ENCODE measurements around the gene PLXNA2. TPM values are rescaled to one million over a fixed set of nuclear protein-coding genes. Genes with fewer than 3 reads are reported as not detected.

Gene PLXNA2
- total and polyA plus RNA-seq, 2 of the 13 experiments (the other 11 are each of a cell fraction or from before 2014, with no cell fraction given): 1.1 to 2.1 TPM

GRCh38 chr1:208174731-208175507, 69.3 kb downstream of the PLXNA2 start (continued):
- TF ChIP-seq REST (IDR thresholded peaks at IDR 0.05; ENCODE audit: borderline replicate concordance in 1 of 2, low read depth in 1 of 2, low read length in 2 of 2) (no peak), ZMAT5 (CRISPR knock-in tag; IDR thresholded peaks at IDR 0.05; ENCODE audit: borderline replicate concordance, low read depth) (no peak), CAMTA2 (CRISPR knock-in tag; IDR thresholded peaks at IDR 0.05; ENCODE audit: borderline replicate concordance) (no peak), HNRNPUL1 (IDR thresholded peaks at IDR 0.05; ENCODE audit: low read depth, low read length) (no peak), TFAP4 (IDR thresholded peaks at IDR 0.05; ENCODE audit: borderline replicate concordance, low read depth) (peak; percentile 94), ZNF225 (CRISPR knock-in tag; IDR thresholded peaks at IDR 0.05) (no peak), ZNF644 (CRISPR knock-in tag; IDR thresholded peaks at IDR 0.05; ENCODE audit: low read depth) (peak; percentile 83), ZNF232 (CRISPR knock-in tag; IDR thresholded peaks at IDR 0.05; ENCODE audit: borderline replicate concordance) (no peak), ZMYM3 (CRISPR knock-in tag; IDR thresholded peaks at IDR 0.05) (peak; percentile 43; the same call in 1 of the 2 replicates), POGZ (CRISPR knock-in tag; IDR thresholded peaks at IDR 0.05) (0 out of 2 replicates have a peak, but pooled peaks have one; percentile 15), ZFP90 (CRISPR knock-in tag; IDR thresholded peaks at IDR 0.05; ENCODE audit: borderline replicate concordance) (peak; percentile 44; the same call in 1 of the 2 replicates), TMF1 (CRISPR knock-in tag; IDR thresholded peaks at IDR 0.05; ENCODE audit: low read depth) (no peak), HNRNPK (IDR thresholded peaks at IDR 0.05; ENCODE audit: low read depth, low read length, poor library complexity, severe bottlenecking) (no peak), ZNF430 (CRISPR knock-in tag; IDR thresholded peaks at IDR 0.05) (no peak), ETV5 (CRISPR knock-in tag; IDR thresholded peaks at IDR 0.05; ENCODE audit: borderline replicate concordance) (no peak), DPF2 (CRISPR knock-in tag; IDR thresholded peaks at IDR 0.05; ENCODE audit: borderline replicate concordance, low read depth) (peak; percentile 36; the same call in 1 of the 2 replicates), KDM1A (CRISPR knock-in tag; IDR thresholded peaks at IDR 0.05) (peak; percentile 65; the same call in 1 of the 2 replicates), SOX13 (IDR thresholded peaks at IDR 0.05) (no peak), SOX13 (CRISPR knock-in tag; conservative IDR thresholded peaks at IDR 0.05 in 1 of 2, IDR thresholded peaks at IDR 0.05 in 1 of 2) (peak in 1 of 2 experiments; percentile 56; a peak in 1 of 4 replicates), ZKSCAN8 (CRISPR knock-in tag; IDR thresholded peaks at IDR 0.05; ENCODE audit: borderline replicate concordance) (peak; percentile 34; the same call in 1 of the 2 replicates), FOXP1 (IDR thresholded peaks at IDR 0.05) (no peak), FOXP1 (CRISPR knock-in tag; IDR thresholded peaks at IDR 0.05) (no peak), KLF12 (CRISPR knock-in tag; IDR thresholded peaks at IDR 0.05; ENCODE audit: borderline replicate concordance) (0 out of 2 replicates have a peak, but pooled peaks have one; percentile 48), ZNF558 (CRISPR knock-in tag; IDR thresholded peaks at IDR 0.05; ENCODE audit: borderline replicate concordance) (no peak), JUND (CRISPR knock-in tag; IDR thresholded peaks at IDR 0.05) (peak; percentile 61), SETDB1 (CRISPR knock-in tag; IDR thresholded peaks at IDR 0.05; ENCODE audit: borderline replicate concordance) (no peak), IRF2 (CRISPR knock-in tag; IDR thresholded peaks at IDR 0.05) (peak; percentile 19; the same call in 1 of the 2 replicates)

Measured in HepG2 (cell line).